HL-60 (cell line): ENCODE data around the gene KCNJ11.

Experiments
- CTCF ChIP-seq: IDR thresholded peaks from one replicate; pipeline ENCODE4 v1.5.1; 2011; ENCODE audit warnings: low read length, control low read depth, inconsistent platforms; ENCODE audit not compliant: insufficient read depth
- GABPA ChIP-seq: IDR thresholded peaks from 2 replicates; pipeline ENCODE4 v1.6.1; 2012; ENCODE audit warnings: low read depth
- POLR2AphosphoS5 ChIP-seq: IDR thresholded peaks from 2 replicates; pipeline ENCODE4 v1.6.1; 2012; ENCODE audit warnings: low read depth
- REST ChIP-seq: IDR thresholded peaks from 2 replicates; pipeline ENCODE4 v1.6.1; 2012; ENCODE audit warnings: low read depth; ENCODE audit not compliant: insufficient replicate concordance
- SPI1 ChIP-seq: IDR thresholded peaks from 2 replicates; pipeline ENCODE4 v1.6.1; 2012; ENCODE audit warnings: low read depth, mild to moderate bottlenecking, borderline replicate concordance

GRCh38 chr11:17403980-17404759 lies 15.7 kb upstream of the KCNJ11 start:
- TF ChIP-seq CTCF (no peak), GABPA (no peak), POLR2AphosphoS5 (no peak), REST (no peak), SPI1 (no peak)
